Measurements from ENCODE around the gene TSACC.

GRCh38 chr1:156372265-156372586 lies 33.9 kb downstream of the TSACC start:
- TF ChIP-seq, protein P1, sequence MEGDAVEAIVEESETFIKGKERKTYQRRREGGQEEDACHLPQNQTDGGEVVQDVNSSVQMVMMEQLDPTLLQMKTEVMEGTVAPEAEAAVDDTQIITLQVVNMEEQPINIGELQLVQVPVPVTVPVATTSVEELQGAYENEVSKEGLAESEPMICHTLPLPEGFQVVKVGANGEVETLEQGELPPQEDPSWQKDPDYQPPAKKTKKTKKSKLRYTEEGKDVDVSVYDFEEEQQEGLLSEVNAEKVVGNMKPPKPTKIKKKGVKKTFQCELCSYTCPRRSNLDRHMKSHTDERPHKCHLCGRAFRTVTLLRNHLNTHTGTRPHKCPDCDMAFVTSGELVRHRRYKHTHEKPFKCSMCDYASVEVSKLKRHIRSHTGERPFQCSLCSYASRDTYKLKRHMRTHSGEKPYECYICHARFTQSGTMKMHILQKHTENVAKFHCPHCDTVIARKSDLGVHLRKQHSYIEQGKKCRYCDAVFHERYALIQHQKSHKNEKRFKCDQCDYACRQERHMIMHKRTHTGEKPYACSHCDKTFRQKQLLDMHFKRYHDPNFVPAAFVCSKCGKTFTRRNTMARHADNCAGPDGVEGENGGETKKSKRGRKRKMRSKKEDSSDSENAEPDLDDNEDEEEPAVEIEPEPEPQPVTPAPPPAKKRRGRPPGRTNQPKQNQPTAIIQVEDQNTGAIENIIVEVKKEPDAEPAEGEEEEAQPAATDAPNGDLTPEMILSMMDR (IDR thresholded peaks at IDR 0.05; ENCODE audit: low read depth, low read length, poor library complexity, severe bottlenecking): no peak
- no peak for TF ChIP-seq EZH2phosphoT487 (IDR thresholded peaks at IDR 0.05; ENCODE audit: borderline replicate concordance, low read length)
